ENCODE results near the gene CYP2W1.

CYP2W1 gene

GRCh38 chr7:1017586-1018333 lies 34.8 kb downstream of the CYP2W1 start:
- Histone ChIP-seq H3K27ac (ENCODE audit: low read length) (no peak overlapping the region), H3K4me3 (ENCODE audit: low read depth in 1 of 2, low read length in 2 of 2) (no peak overlapping the region), H3K4me1 (ENCODE audit: control insufficient read depth in 1 of 2, insufficient read depth in 2 of 2, low read length in 2 of 2) (no peaks in the 10 kb centered on the region), H3K36me3 (ENCODE audit: control insufficient read depth in 1 of 2, insufficient read depth in 2 of 2, low read length in 2 of 2) (peaks cover 0 to 33% of the 10 kb centered on the region in 2 donors), H3K9me3 (ENCODE audit: control insufficient read depth in 1 of 2, low read length in 2 of 2) (no peaks in the 10 kb centered on the region), H3K27me3 (ENCODE audit: low read depth, low read length) (no peaks in the 10 kb centered on the region)

DNA sequence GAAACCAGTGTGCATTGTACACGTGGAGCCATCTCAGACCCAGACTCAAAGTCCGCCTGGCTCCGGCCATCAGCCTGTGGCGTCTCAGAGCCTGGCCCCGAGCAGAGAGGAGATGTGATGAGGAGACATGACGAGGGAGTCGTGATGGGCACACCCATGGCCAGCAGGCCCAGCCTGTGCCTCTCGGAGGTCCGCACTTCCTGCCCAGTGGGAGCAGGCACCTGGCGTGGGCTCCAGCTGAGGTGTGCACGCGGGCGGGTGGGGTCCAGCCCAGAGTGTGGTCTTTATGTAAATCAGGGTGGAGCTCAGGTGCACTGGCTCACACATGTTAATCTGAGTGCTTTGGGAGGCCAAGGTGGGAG lies 35.3 kb downstream of the CYP2W1 start:
- no peak overlapping the region for H3K4me3 ChIP-seq (ENCODE audit: low read depth in 1 of 2, low read length in 2 of 2)

DNA sequence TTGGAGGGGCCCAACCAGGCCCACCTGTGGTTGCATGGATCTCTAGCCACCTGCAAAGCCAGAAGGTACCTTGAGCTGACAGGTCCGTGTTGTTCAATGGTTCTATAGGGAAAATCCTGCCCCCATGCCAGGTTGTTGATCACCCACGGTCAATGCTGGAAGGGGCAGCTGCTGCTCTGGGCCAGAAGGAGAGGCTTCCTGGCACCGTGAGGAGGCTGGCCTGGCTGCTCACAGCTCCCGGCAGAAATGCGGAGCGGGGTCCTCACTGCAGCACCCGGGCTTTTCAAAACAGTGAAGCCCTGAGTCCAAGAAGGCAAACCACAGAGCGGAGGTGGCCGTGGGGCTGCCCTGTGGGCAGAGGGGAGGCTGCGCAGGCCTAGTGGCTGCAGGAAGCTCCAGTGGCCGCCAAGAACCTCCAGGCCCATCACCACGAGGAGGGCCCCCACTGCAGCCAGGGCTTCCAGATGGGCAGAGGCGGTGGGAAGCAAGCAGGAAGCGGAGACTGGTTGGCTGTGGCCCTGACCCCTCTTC lies 36.3 kb downstream of the CYP2W1 start:
- H3K4me1 ChIP-seq (ENCODE audit: control insufficient read depth in 1 of 2, insufficient read depth in 2 of 2, low read length in 2 of 2), result no peaks in the 10 kb centered on the region
- no peak overlapping the region for H3K27ac ChIP-seq (ENCODE audit: low read length)
- H3K9me3 ChIP-seq (ENCODE audit: control insufficient read depth in 1 of 2, low read length in 2 of 2), result no peaks in the 10 kb centered on the region
- H3K4me3 ChIP-seq (ENCODE audit: low read depth in 1 of 2, low read length in 2 of 2), result no peak overlapping the region
- H3K27me3 ChIP-seq (ENCODE audit: low read depth, low read length), result no peaks in the 10 kb centered on the region
- peaks cover 0 to 36% of the 10 kb centered on the region in 2 donors for H3K36me3 ChIP-seq (ENCODE audit: control insufficient read depth in 1 of 2, insufficient read depth in 2 of 2, low read length in 2 of 2)

More for the DNA sequence above, 35.3 kb downstream of the CYP2W1 start:
- Histone ChIP-seq H3K27ac (ENCODE audit: low read length) (no peak overlapping the region), H3K4me1 (ENCODE audit: control insufficient read depth in 1 of 2, insufficient read depth in 2 of 2, low read length in 2 of 2) (no peaks in the 10 kb centered on the region), H3K27me3 (ENCODE audit: low read depth, low read length) (no peaks in the 10 kb centered on the region), H3K9me3 (ENCODE audit: control insufficient read depth in 1 of 2, low read length in 2 of 2) (no peaks in the 10 kb centered on the region), H3K36me3 (ENCODE audit: control insufficient read depth in 1 of 2, insufficient read depth in 2 of 2, low read length in 2 of 2) (peaks cover 0 to 36% of the 10 kb centered on the region in 2 donors)

- no peaks in the 10 kb centered on the region for H3K27me3 ChIP-seq (ENCODE audit: low read depth, low read length)
- H3K4me1 ChIP-seq (ENCODE audit: control insufficient read depth in 1 of 2, insufficient read depth in 2 of 2, low read length in 2 of 2), result peaks cover 0 to under 1% of the 10 kb centered on the region in 2 donors
- H3K9me3 ChIP-seq (ENCODE audit: control insufficient read depth in 1 of 2, low read length in 2 of 2), result no peaks in the 10 kb centered on the region
- no peak overlapping the region for H3K4me3 ChIP-seq (ENCODE audit: low read depth in 1 of 2, low read length in 2 of 2)
- H3K27ac ChIP-seq (ENCODE audit: low read length), result no peak overlapping the region
- peaks cover 0 to 39% of the 10 kb centered on the region in 2 donors for H3K36me3 ChIP-seq (ENCODE audit: control insufficient read depth in 1 of 2, insufficient read depth in 2 of 2, low read length in 2 of 2)
Measured at GRCh38 chr7:1019789-1020610, 37.0 kb downstream of the CYP2W1 start.

DNA sequence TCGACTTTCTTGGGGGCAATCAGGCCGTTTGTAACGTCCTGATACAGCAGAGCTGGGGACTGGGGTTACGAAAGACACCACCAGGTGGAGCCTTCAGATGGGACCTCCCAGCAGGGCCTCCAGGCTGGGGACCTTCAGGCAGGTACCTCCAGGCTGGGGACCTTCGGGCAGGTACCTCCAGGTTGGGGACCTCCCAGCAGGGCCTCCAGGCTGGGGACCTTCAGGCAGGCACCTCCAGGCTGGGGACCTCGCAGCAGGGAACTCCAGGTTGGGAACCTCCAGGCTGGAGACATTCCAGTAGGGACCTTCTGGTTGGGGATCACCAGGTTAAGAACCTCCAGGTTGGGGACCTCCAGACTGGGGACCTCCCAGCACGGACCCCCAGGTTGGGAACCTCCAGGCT lies 37.9 kb downstream of the CYP2W1 start:
- Histone ChIP-seq H3K9me3 (ENCODE audit: control insufficient read depth in 1 of 2, low read length in 2 of 2) (no peaks in the 10 kb centered on the region), H3K4me1 (ENCODE audit: control insufficient read depth in 1 of 2, insufficient read depth in 2 of 2, low read length in 2 of 2) (peaks cover 0 to 8% of the 10 kb centered on the region in 2 donors), H3K4me3 (ENCODE audit: low read depth in 1 of 2, low read length in 2 of 2) (no peak overlapping the region), H3K27me3 (ENCODE audit: low read depth, low read length) (no peaks in the 10 kb centered on the region), H3K27ac (ENCODE audit: low read length) (no peak overlapping the region), H3K36me3 (ENCODE audit: control insufficient read depth in 1 of 2, insufficient read depth in 2 of 2, low read length in 2 of 2) (peaks cover 0 to 48% of the 10 kb centered on the region in 2 donors)

GRCh38 chr7:1021366-1021765 lies 38.4 kb downstream of the CYP2W1 start:
- H3K36me3 ChIP-seq (ENCODE audit: control insufficient read depth in 1 of 2, insufficient read depth in 2 of 2, low read length in 2 of 2), result peaks cover 0 to 53% of the 10 kb centered on the region in 2 donors
- H3K27ac ChIP-seq (ENCODE audit: low read length), result no peak overlapping the region
- H3K4me1 ChIP-seq (ENCODE audit: control insufficient read depth in 1 of 2, insufficient read depth in 2 of 2, low read length in 2 of 2), result peaks cover 0 to 14% of the 10 kb centered on the region in 2 donors
- no peaks in the 10 kb centered on the region for H3K9me3 ChIP-seq (ENCODE audit: control insufficient read depth in 1 of 2, low read length in 2 of 2)
- H3K4me3 ChIP-seq (ENCODE audit: low read depth in 1 of 2, low read length in 2 of 2), result no peak overlapping the region
- H3K27me3 ChIP-seq (ENCODE audit: low read depth, low read length), result no peaks in the 10 kb centered on the region

DNA sequence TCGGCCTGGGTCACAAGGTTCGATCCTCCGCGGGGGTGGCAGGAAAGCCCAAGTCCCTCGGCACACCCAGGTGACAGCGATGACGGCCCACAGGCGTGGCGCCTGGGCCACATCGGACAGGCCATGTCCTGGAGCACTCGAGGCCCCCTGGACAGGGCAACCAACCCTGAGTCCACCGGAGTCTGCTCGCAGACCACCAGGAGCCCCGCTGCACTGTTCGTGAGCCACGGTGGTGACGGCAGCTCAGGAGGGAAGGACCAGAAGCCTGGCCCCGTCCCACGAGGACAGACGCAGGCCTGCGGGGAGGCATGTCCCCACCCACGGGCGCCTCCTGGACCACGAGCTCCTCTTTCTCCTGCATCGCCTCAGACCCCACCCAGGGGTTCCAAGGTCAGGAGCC lies 39.0 kb downstream of the CYP2W1 start:
- Histone ChIP-seq H3K4me3 (ENCODE audit: low read depth in 1 of 2, low read length in 2 of 2) (no peak overlapping the region), H3K4me1 (ENCODE audit: control insufficient read depth in 1 of 2, insufficient read depth in 2 of 2, low read length in 2 of 2) (peaks cover 0 to 19% of the 10 kb centered on the region in 2 donors), H3K9me3 (ENCODE audit: control insufficient read depth in 1 of 2, low read length in 2 of 2) (no peaks in the 10 kb centered on the region), H3K27ac (ENCODE audit: low read length) (no peak overlapping the region), H3K36me3 (ENCODE audit: control insufficient read depth in 1 of 2, insufficient read depth in 2 of 2, low read length in 2 of 2) (peaks cover 0 to 54% of the 10 kb centered on the region in 2 donors), H3K27me3 (ENCODE audit: low read depth, low read length) (no peaks in the 10 kb centered on the region)

DNA sequence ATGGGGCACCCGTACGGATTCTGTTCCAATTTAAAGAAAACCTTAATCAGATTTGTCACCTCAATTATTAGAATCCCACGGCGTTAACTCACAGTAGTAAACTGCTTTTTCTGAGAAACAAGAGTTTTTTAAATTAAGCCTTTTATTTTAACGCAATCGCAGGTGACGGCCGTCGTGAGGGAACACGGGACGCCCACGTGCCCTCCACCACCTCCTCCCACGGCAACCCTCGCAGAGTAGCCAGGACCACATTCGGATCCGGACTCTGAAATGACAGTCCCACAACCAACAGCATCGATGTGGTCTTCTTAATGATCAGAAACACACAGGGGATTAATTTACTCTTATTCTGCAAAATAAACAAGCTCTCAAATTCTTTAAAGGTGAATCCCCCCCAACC lies 39.4 kb downstream of the CYP2W1 start:
- peaks cover 0 to 50% of the 10 kb centered on the region in 2 donors for H3K36me3 ChIP-seq (ENCODE audit: control insufficient read depth in 1 of 2, insufficient read depth in 2 of 2, low read length in 2 of 2)
- no peaks in the 10 kb centered on the region for H3K9me3 ChIP-seq (ENCODE audit: control insufficient read depth in 1 of 2, low read length in 2 of 2)
- H3K27ac ChIP-seq (ENCODE audit: low read length), result no peak overlapping the region
- peaks cover 0 to 22% of the 10 kb centered on the region in 2 donors for H3K4me1 ChIP-seq (ENCODE audit: control insufficient read depth in 1 of 2, insufficient read depth in 2 of 2, low read length in 2 of 2)
- H3K4me3 ChIP-seq (ENCODE audit: low read depth in 1 of 2, low read length in 2 of 2), result no peak overlapping the region
- H3K27me3 ChIP-seq (ENCODE audit: low read depth, low read length), result no peaks in the 10 kb centered on the region

- no peak overlapping the region for H3K4me3 ChIP-seq (ENCODE audit: low read depth in 1 of 2, low read length in 2 of 2)
- peaks cover 0 to 25% of the 10 kb centered on the region in 2 donors for H3K4me1 ChIP-seq (ENCODE audit: control insufficient read depth in 1 of 2, insufficient read depth in 2 of 2, low read length in 2 of 2)
- no peaks in the 10 kb centered on the region for H3K27me3 ChIP-seq (ENCODE audit: low read depth, low read length)
- H3K27ac ChIP-seq (ENCODE audit: low read length), result no peak overlapping the region
- H3K9me3 ChIP-seq (ENCODE audit: control insufficient read depth in 1 of 2, low read length in 2 of 2), result no peaks in the 10 kb centered on the region
- H3K36me3 ChIP-seq (ENCODE audit: control insufficient read depth in 1 of 2, insufficient read depth in 2 of 2, low read length in 2 of 2), result peaks cover 0 to 46% of the 10 kb centered on the region in 2 donors
Measured at GRCh38 chr7:1022801-1023465, 40.0 kb downstream of the CYP2W1 start.

- no peak overlapping the region for H3K4me3 ChIP-seq (ENCODE audit: low read depth in 1 of 2, low read length in 2 of 2)
Measured at GRCh38 chr7:1024331-1024841, 41.4 kb downstream of the CYP2W1 start.

More at GRCh38 chr7:1024331-1024841, 41.4 kb downstream of the CYP2W1 start:
- no peaks in the 10 kb centered on the region for H3K27me3 ChIP-seq (ENCODE audit: low read depth, low read length)
- H3K4me1 ChIP-seq (ENCODE audit: control insufficient read depth in 1 of 2, insufficient read depth in 2 of 2, low read length in 2 of 2), result peaks cover 4 to 33% of the 10 kb centered on the region in 2 donors
- peaks cover 0 to 37% of the 10 kb centered on the region in 2 donors for H3K36me3 ChIP-seq (ENCODE audit: control insufficient read depth in 1 of 2, insufficient read depth in 2 of 2, low read length in 2 of 2)
- no peak overlapping the region for H3K27ac ChIP-seq (ENCODE audit: low read length)
- no peaks in the 10 kb centered on the region for H3K9me3 ChIP-seq (ENCODE audit: control insufficient read depth in 1 of 2, low read length in 2 of 2)
